ENCODE results near the gene PRDM16. TPM values are rescaled to one million over a fixed set of nuclear protein-coding genes. Genes with fewer than 3 reads are reported as not detected.
A peak's percentile ranks its signal among the peaks of the same experiment; 100 is the strongest.

Gene PRDM16
- total and polyA plus RNA-seq, 2 of the 8 experiments (the other 6 are each of a cell fraction or from before 2014, with no cell fraction given), result 0.39 to 0.43 TPM

DNA sequence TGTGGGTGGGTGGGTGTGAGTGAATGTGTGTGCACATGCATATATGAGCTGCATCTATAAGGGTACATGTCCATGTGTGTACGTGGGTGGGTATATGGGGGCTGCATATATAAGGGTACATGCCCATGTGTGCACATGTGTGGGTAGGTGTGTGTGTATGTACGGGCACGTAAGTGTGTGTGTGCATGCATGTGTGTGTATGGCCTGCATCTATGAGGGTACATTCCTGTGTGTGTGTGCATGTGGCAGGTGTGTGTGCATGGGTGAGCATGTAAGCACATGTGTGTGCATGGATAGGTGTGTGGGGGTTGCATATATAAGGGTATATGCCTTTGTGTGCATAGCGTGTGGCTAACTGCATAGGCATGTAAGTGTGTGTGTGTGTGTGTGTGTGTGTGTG is 204.4 kb downstream of the PRDM16 start:
- no peak overlapping the region for H2BK20ac ChIP-seq (ENCODE audit: low read length)
- H4K91ac ChIP-seq (replicated peaks; ENCODE audit: insufficient read length, low read length), result no peak overlapping the region
- no peaks in the 10 kb centered on the region for H3K4me1 ChIP-seq (replicated peaks in 1 of 4; ENCODE audit: control insufficient read depth in 3 of 4, insufficient read depth in 4 of 4, low read length in 3 of 4)
- 91% methylated on average over 4 of the region's 4 CpGs; no CpG with 5 or more reads in 1 of the 2 experiments for WGBS, 2 experiments (ENCODE audit: extremely low coverage in 1 of 2, insufficient coverage in 1 of 2, insufficient read length in 1 of 2, insufficient replicate concordance in 2 of 2, low coverage in 1 of 2, low lambda C conversion rate in 2 of 2, missing lambda C conversion rate in 1 of 2)
- no peak overlapping the region for H3K18ac ChIP-seq (ENCODE audit: extremely low read depth, low read length)
- no peak overlapping the region for H4K8ac ChIP-seq (ENCODE audit: extremely low read depth, insufficient read depth, low read length)
- 0 out of 2 replicates have a peak overlapping the region, but pooled peaks have one; percentile 53 for H2AK5ac ChIP-seq (ENCODE audit: low read depth, low read length)
- H3K56ac ChIP-seq (replicated peaks; ENCODE audit: insufficient read length, low read depth, low read length), result no peak overlapping the region
- DNase-seq (ENCODE audit: low read depth in 1 of 2, low spot score in 2 of 2), result no peak
- H3K9me3 ChIP-seq (ENCODE audit: insufficient read depth in 2 of 2, low read depth in 1 of 2, low read length in 1 of 2), result no peaks in the 10 kb centered on the region; a peak in 1 of 4 replicates
- no peak overlapping the region for H4K5ac ChIP-seq (ENCODE audit: insufficient read length, low read depth, low read length)
- H2AFZ ChIP-seq (ENCODE audit: low read length), result no peak overlapping the region
- no peak overlapping the region for H3K27ac ChIP-seq (ENCODE audit: low read depth, low read length)
- no peaks in the 10 kb centered on the region for H3K36me3 ChIP-seq (ENCODE audit: control insufficient read depth in 2 of 4, insufficient read depth in 4 of 4, low read length in 3 of 4)
- H3K27me3 ChIP-seq (replicated peaks in 1 of 4; ENCODE audit: control insufficient read depth in 3 of 4, extremely low read depth in 1 of 4, insufficient read depth in 3 of 4, low read length in 3 of 4), result no peaks in the 10 kb centered on the region; a peak in 2 of 7 replicates
- no peak overlapping the region for H3K4ac ChIP-seq (replicated peaks; ENCODE audit: insufficient read length, low read depth, low read length)
- H2BK120ac ChIP-seq (replicated peaks; ENCODE audit: low read depth, low read length), result no peak overlapping the region
- H3K4me3 ChIP-seq (ENCODE audit: extremely low read depth in 1 of 4, insufficient read depth in 2 of 4, low read depth in 3 of 4, low read length in 4 of 4), result no peak overlapping the region
- no peak overlapping the region for H2BK5ac ChIP-seq (ENCODE audit: low read depth, low read length)
- H3K23ac ChIP-seq (ENCODE audit: insufficient read length), result no peak overlapping the region
- ChIA-PET CTCF (ENCODE audit: partially characterized antibody) (no interaction called here), POLR2A (ENCODE audit: partially characterized antibody) (no interaction called here)
- H3K14ac ChIP-seq (ENCODE audit: insufficient read length), result no peak overlapping the region
- H2BK12ac ChIP-seq (ENCODE audit: low read depth, low read length), result no peak overlapping the region
- H3K4me2 ChIP-seq (ENCODE audit: insufficient read depth in 1 of 2, low read depth in 2 of 2, low read length in 2 of 2), result no peak overlapping the region
- peaks cover 0 to 2% of the 10 kb centered on the region in 2 experiments for H4K20me1 ChIP-seq (replicated peaks in 1 of 2; ENCODE audit: control insufficient read depth in 1 of 2, insufficient read depth in 2 of 2, low read length in 2 of 2)
- H2BK15ac ChIP-seq (ENCODE audit: low read length), result 0 out of 2 replicates have a peak overlapping the region, but pooled peaks have one; percentile 53
- no peak overlapping the region for H3K9ac ChIP-seq (replicated peaks in 1 of 4; ENCODE audit: extremely low read depth in 1 of 4, low read depth in 3 of 4, low read length in 3 of 4)
- no peaks in the 10 kb centered on the region for H3K79me1 ChIP-seq (ENCODE audit: low read depth, low read length)
- FAIRE-seq, result no peak
- no peaks in the 10 kb centered on the region; the same call in 1 of the 2 replicates for H3K23me2 ChIP-seq (ENCODE audit: low read depth, low read length)
- H3K79me2 ChIP-seq (ENCODE audit: control insufficient read depth in 1 of 2, insufficient read depth in 2 of 2, low read length in 2 of 2), result no peaks in the 10 kb centered on the region
- no peak for TF ChIP-seq RNF2 (IDR thresholded peaks at IDR 0.05; ENCODE audit: borderline replicate concordance, low read depth, low read length, missing control alignments, poor library complexity, severe bottlenecking)
- TF ChIP-seq JUN (IDR thresholded peaks at IDR 0.05; ENCODE audit: low read depth, low read length), result no peak
- no peak for TF ChIP-seq CHD2 (IDR thresholded peaks at IDR 0.05; ENCODE audit: low read length)
- TF ChIP-seq KDM5A (IDR thresholded peaks at IDR 0.05; ENCODE audit: low read length), result no peak
- TF ChIP-seq ASH2L (IDR thresholded peaks at IDR 0.05; ENCODE audit: low read length), result no peak
- TF ChIP-seq BACH1 (IDR thresholded peaks at IDR 0.05; ENCODE audit: low read length), result no peak
- no peak for TF ChIP-seq POLR2A (IDR thresholded peaks at IDR 0.05; ENCODE audit: control extremely low read depth in 1 of 2, low read depth in 2 of 2, low read length in 2 of 2)
- no peak for TF ChIP-seq KDM4A (IDR thresholded peaks at IDR 0.05; ENCODE audit: low read depth, low read length, severe bottlenecking)
- TF ChIP-seq SUZ12 (IDR thresholded peaks at IDR 0.05; ENCODE audit: low read length), result no peak
- TF ChIP-seq TAF7 (optimal IDR thresholded peaks at IDR 0.05; ENCODE audit: borderline replicate concordance, low read depth, low read length), result no peak
- no peak for TF ChIP-seq SRF (IDR thresholded peaks at IDR 0.05; ENCODE audit: low read depth, low read length)
- no peak for TF ChIP-seq SIX5 (IDR thresholded peaks at IDR 0.05; ENCODE audit: low read depth, low read length)
- TF ChIP-seq CBX5 (IDR thresholded peaks at IDR 0.05; ENCODE audit: low read depth, low read length), result no peak
- no peak for TF ChIP-seq SP2 (IDR thresholded peaks at IDR 0.05; ENCODE audit: low read length)
- no peak for TF ChIP-seq ZNF274 (IDR thresholded peaks at IDR 0.05; ENCODE audit: borderline replicate concordance, extremely low read depth, low read length)
- TF ChIP-seq SIN3A (conservative IDR thresholded peaks at IDR 0.05 in 1 of 2, IDR thresholded peaks at IDR 0.05 in 1 of 2; ENCODE audit: low read depth in 1 of 2, low read length in 2 of 2), result no peak

All from H1 (cell line).